GM12872 (cell line): Measurements from ENCODE around the gene PDK2.

Experiments
- CTCF ChIP-seq: IDR thresholded peaks from 3 replicates; pipeline ENCODE4 v1.5.1; 2011; ENCODE audit warnings: low read depth, mild to moderate bottlenecking, low read length, moderate library complexity; ENCODE audit not compliant: insufficient read depth

Gene PDK2

GRCh38 chr17:50125420-50125997, 30.4 kb downstream of the PDK2 start:
- no peak for TF ChIP-seq CTCF

GRCh38 chr17:50127697-50128361, 32.7 kb downstream of the PDK2 start:
- no peak for TF ChIP-seq CTCF

DNA sequence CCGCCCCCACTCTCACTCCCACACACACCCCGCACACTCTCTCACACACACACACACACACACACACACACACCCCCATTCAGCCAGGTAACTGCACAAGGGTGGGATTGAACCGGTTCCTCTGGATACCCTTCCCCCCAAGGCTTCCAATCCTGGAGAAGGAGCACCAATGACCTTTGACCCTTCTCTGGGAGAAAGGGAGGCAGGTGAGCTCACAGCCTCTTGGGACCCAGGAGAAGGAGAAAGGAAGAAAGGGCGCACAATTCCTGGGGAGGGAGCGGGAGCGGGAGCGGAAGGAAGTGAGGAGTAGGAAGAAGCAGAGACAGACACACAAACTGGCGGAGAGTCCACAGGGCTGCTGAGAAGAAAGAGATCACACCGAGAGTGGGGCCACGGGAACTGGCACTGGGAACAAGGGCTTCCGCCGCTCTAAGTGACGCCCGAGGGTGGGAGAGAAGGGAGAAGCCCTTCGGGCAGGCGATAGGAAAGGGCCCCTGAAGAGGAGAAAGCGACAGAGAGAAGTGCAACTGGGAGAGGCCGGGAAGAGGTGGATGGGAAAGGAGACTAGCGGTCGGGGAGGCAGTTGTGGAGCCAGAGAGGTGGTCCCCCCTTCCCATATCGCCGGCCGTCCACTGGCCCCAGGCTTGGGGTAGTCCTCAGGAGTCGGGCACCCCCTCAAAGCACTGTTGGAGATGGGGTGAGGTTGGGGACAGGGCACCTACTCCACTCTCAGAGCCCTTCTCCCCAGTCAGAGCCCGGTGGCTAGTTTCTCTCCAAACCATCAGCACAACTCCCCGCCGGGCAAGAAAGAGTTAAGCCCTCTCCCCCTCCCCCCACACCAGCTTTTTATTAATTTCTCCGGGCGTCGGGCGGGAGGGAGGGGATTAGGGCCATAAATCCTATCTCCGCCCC, 33.5 kb downstream of the PDK2 start:
- TF ChIP-seq CTCF, result no peak

DNA sequence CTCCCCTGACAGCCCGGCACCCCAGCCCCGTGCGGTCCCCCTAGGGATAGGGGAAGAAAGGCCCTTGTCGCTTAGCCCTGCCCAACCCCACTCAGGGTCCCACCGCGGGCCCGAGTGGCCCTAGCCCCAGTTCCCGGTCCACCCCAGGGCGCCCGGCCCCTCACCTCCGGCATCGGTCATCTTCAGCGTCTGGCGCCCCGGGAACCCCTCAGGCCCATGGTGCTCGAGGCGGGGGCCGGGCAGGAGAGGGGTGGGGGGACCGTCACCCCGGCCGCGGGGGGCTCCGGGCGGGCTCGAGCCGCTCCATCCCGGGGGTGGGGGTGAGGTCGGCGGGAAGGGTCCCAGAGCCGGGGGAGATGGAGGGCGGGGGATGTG, 34.2 kb downstream of the PDK2 start:
- no peak for TF ChIP-seq CTCF

DNA sequence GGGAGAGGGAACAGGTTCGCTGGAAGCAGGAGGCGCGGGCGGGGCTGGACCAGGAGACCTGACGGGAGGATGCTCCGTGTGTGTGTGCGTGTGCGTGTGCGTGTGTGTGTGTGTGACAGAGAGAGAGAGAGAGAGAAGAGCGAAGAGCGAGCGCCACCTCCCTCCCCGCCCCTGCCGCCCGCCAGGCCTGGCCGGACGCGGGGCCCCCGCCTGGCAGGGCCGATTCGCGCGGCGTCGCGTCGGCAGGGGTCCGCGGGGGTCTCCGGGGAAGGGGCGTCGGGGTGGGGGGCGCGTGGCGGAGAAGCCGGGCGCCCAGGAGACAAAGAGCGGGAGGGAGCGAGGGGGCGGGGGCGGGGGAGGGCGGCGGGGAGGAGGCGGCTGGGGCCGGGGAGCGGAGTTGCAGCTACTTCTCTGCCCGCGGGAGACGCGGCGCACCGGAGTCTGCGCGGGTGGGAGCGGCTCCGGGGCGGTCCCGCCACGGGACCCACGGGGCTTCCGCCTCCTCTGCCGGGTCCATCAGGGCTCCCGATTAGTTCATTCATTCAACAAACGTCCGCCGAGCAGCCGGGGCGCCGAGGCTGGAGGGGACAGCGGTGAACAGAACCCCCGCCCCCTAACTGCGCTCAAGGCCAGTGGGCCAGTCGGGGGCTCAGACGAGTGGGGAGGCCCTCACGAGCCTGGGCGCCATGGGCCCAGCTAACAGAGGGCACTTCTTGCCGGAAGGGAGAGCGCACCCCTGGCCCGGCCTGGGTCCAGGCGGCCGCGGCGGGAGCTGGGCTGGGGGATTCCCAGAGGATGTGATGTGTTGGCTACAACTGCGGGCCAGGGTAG, 34.8 kb downstream of the PDK2 start, which contains the start of gene SAMD14:
Gene SAMD14 (minus strand): TSS at position 433 of the 831 bp plus-strand sequence. CDS start 5,201 bp downstream, outside the sequence.
- no peak for TF ChIP-seq CTCF

- no peak for TF ChIP-seq CTCF
These were observed 35.6 kb downstream of the PDK2 start for GRCh38 chr17:50130559-50131305.
